Osteocyte (in vitro differentiated cells): ENCODE data around the gene NTNG1. TPM values are rescaled to one million over a fixed set of nuclear protein-coding genes. Genes with fewer than 3 reads are reported as not detected.

Source experiments
- DNase-seq: peaks from one replicate; pipeline ENCODE4 v3.0.0; 2021; ENCODE audit warnings: mixed read lengths; ENCODE audit not compliant: unreplicated experiment; ENCODE audit errors: extremely low spot score
- H3K27ac Mint-ChIP-seq: one replicate; pipeline ENCODE4 v1.8.0; 2021; ENCODE audit warnings: mild to moderate bottlenecking, mixed read lengths; ENCODE audit not compliant: unreplicated experiment
- H3K27me3 Mint-ChIP-seq: one replicate; pipeline ENCODE4 v1.8.0; 2021; ENCODE audit warnings: mixed read lengths; ENCODE audit not compliant: unreplicated experiment
- H3K36me3 Mint-ChIP-seq: one replicate; pipeline ENCODE4 v1.8.0; 2021; ENCODE audit warnings: mixed read lengths; ENCODE audit not compliant: unreplicated experiment
- H3K4me1 Mint-ChIP-seq: one replicate; pipeline ENCODE4 v1.8.0; 2021; ENCODE audit warnings: mixed read lengths; ENCODE audit not compliant: unreplicated experiment
- H3K4me3 Mint-ChIP-seq: one replicate; pipeline ENCODE4 v1.8.0; 2021; ENCODE audit warnings: mild to moderate bottlenecking, moderate library complexity, mixed read lengths; ENCODE audit not compliant: unreplicated experiment
- H3K9me3 Mint-ChIP-seq: one replicate; pipeline ENCODE4 v1.8.0; 2021; ENCODE audit warnings: mixed read lengths; ENCODE audit not compliant: unreplicated experiment
- CTCF ChIP-seq: fragments of 200-600 bp; sonication (generic); IDR thresholded peaks from 2 replicates; pipeline ENCODE4 v1.5.0; 2021; ENCODE audit warnings: antibody characterized with exemption, mild to moderate bottlenecking, moderate library complexity
- total RNA-seq: library from RNA; stranded (reverse); gene quantifications from 2 replicates; pipeline ENCODE4 v1.2.1, GENCODE V29; 2021

NTNG1 gene
- total RNA-seq, 1 donor from 2014 or later = not detected

DNA sequence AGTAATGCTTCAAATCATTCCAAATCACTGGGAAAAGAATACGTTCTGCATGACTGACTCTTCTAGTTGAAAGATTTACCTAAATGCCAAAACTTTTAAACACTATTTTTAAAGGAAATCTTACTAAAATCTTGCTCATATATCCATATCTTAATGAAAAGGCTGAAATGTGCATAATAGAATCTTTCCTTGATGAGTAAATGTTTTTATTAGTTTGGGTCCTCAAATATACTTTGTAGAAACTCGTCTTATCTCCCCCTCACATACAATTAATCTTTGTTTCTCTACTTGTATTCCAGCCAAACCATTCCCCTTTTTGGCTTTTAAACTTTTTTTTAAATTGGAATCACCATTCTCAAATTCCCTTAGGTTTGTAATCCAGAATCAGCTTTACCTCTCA, 110.2 kb downstream of the NTNG1 start:
- H3K4me1 Mint-ChIP-seq = no peaks in the 10 kb centered on the region
- no peak overlapping the region for H3K4me3 Mint-ChIP-seq
- no peak overlapping the region for H3K27ac Mint-ChIP-seq
- H3K9me3 Mint-ChIP-seq = no peaks in the 10 kb centered on the region
- peaks cover 4% of the 10 kb centered on the region for H3K27me3 Mint-ChIP-seq
- no peaks in the 10 kb centered on the region for H3K36me3 Mint-ChIP-seq
- no peak for DNase-seq
- TF ChIP-seq CTCF = no peak

GRCh38 chr1:107251839-107252238, 111.0 kb downstream of the NTNG1 start:
- H3K27ac Mint-ChIP-seq = no peak overlapping the region
- H3K27me3 Mint-ChIP-seq = peaks cover 4% of the 10 kb centered on the region
- no peak for DNase-seq
- no peak for TF ChIP-seq CTCF
- no peak overlapping the region for H3K4me3 Mint-ChIP-seq
- no peaks in the 10 kb centered on the region for H3K9me3 Mint-ChIP-seq
- H3K4me1 Mint-ChIP-seq = no peaks in the 10 kb centered on the region
- no peaks in the 10 kb centered on the region for H3K36me3 Mint-ChIP-seq

- Mint-ChIP-seq H3K4me1 (no peaks in the 10 kb centered on the region), H3K27me3 (peaks cover 4% of the 10 kb centered on the region), H3K36me3 (no peaks in the 10 kb centered on the region), H3K4me3 (no peak overlapping the region), H3K9me3 (no peaks in the 10 kb centered on the region), H3K27ac (no peak overlapping the region)
- DNase-seq = no peak
- no peak for TF ChIP-seq CTCF
These were observed 111.4 kb downstream of the NTNG1 start for GRCh38 chr1:107252271-107252670.

DNA sequence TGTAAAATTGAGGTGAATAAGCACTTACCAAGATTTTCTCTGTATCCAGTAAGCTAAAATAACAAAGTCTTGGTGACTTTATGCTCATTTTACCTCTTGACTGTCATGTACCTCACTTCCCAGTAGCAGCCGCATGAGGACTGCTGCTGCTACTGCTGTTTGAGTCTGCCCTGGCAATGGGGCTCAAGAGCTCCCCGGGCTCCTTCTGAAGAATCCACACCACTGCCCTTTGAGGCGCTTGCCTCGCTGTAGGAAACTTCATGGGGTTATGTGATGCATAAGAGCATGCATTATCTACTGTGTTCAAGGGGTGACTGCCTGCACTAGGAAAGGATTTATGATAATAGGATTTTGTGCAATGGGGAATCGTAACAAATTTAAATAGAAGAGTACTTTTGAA, 113.5 kb downstream of the NTNG1 start:
- Mint-ChIP-seq H3K9me3 (no peaks in the 10 kb centered on the region), H3K27ac (no peak overlapping the region), H3K4me3 (no peak overlapping the region), H3K36me3 (no peaks in the 10 kb centered on the region), H3K27me3 (peaks cover 4% of the 10 kb centered on the region), H3K4me1 (no peaks in the 10 kb centered on the region)
- TF ChIP-seq CTCF = no peak
- no peak for DNase-seq

DNA sequence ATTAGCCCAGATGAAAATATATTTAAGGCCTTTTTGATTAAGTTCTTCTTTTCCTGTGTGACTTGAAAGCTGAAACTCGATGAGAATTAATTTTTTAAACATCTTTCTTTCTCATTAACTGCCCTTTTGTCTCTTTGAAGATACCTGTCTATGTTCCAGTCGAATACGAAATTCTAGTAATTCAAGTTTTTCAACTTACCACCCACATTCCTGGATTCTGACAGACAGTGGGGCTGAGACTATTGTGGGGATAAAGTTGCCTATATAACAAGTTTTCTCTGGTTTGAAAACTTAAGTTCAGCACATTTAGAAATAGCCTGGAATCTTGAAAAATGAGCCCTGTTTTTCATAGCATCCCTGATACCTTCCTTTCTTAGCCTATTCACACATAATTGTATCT, 114.6 kb downstream of the NTNG1 start:
- no peak for TF ChIP-seq CTCF
- H3K4me3 Mint-ChIP-seq = no peak overlapping the region
- no peaks in the 10 kb centered on the region for H3K4me1 Mint-ChIP-seq
- H3K9me3 Mint-ChIP-seq = no peaks in the 10 kb centered on the region
- H3K27ac Mint-ChIP-seq = no peak overlapping the region
- H3K27me3 Mint-ChIP-seq = peaks cover 4% of the 10 kb centered on the region
- no peaks in the 10 kb centered on the region for H3K36me3 Mint-ChIP-seq
- no peak for DNase-seq
